HepG2 (cell line): ENCODE data around the gene FAM50A. TPM values are rescaled to one million over a fixed set of nuclear protein-coding genes. Genes with fewer than 3 reads are reported as not detected.

Source experiments
- ATF7 ChIP-seq, 2 experiments: fragments of 450-650 bp in 1 of 2; sonication (generic) in 1 of 2; formaldehyde crosslinking in 1 of 2; IDR thresholded peaks; 2 replicates each; pipeline versions ENCODE4 v1.4.0 to v1.6.1; 2016 to 2020; ENCODE audit warnings: antibody characterized with exemption in 1 of 2, mild to moderate bottlenecking in 1 of 2, missing genetic modification reagents in 1 of 2
- DMAP1 ChIP-seq: IDR thresholded peaks from 2 replicates; pipeline ENCODE4 v1.6.1; 2016
- FOXP4 ChIP-seq: sonication (generic); formaldehyde crosslinking; IDR thresholded peaks from 2 replicates; pipeline ENCODE4 v1.4.0; 2020; ENCODE audit warnings: missing genetic modification reagents
- GABPA ChIP-seq, 2 experiments: IDR thresholded peaks; 2 replicates each; pipeline ENCODE4 v1.6.1; 2011 to 2016; ENCODE audit warnings: low read depth in 2 of 2, low read length in 1 of 2, missing biosample characterization in 1 of 2, missing genetic modification characterization in 1 of 2
- HINFP ChIP-seq: sonication (generic); formaldehyde crosslinking; IDR thresholded peaks from 2 replicates; pipeline ENCODE4 v1.4.0; 2020; ENCODE audit warnings: low read depth, mild to moderate bottlenecking, missing genetic modification reagents
- KDM2A ChIP-seq: sonication (generic); formaldehyde crosslinking; IDR thresholded peaks from 2 replicates; pipeline ENCODE4 v1.4.0; 2020; ENCODE audit warnings: low read depth, missing genetic modification reagents, borderline replicate concordance
- MBD4 ChIP-seq: IDR thresholded peaks from 2 replicates; pipeline ENCODE4 v1.6.1; 2012; ENCODE audit warnings: low read length, inconsistent platforms, borderline replicate concordance
- MIER2 ChIP-seq: IDR thresholded peaks from 2 replicates; pipeline ENCODE4 v1.6.1; 2016; ENCODE audit warnings: missing biosample characterization, missing genetic modification reagents
- MNT ChIP-seq: fragments of 450-650 bp; IDR thresholded peaks from 2 replicates; pipeline ENCODE4 v1.6.1; 2016
- MTA1 ChIP-seq: sonication (generic); formaldehyde crosslinking; IDR thresholded peaks from 2 replicates; pipeline ENCODE4 v1.4.0; 2020; ENCODE audit warnings: missing genetic modification reagents, mild to moderate bottlenecking, borderline replicate concordance
- NCOA2 ChIP-seq: sonication (generic); formaldehyde crosslinking; IDR thresholded peaks from 2 replicates; pipeline ENCODE4 v1.8.0; 2022; ENCODE audit warnings: inconsistent platforms
- NR2F1 ChIP-seq, 2 experiments: fragments of 450-650 bp in 1 of 2; formaldehyde crosslinking in 1 of 2; IDR thresholded peaks; 2 replicates each; pipeline versions ENCODE4 v1.5.0 to v1.6.1; 2016 to 2020; ENCODE audit warnings: mild to moderate bottlenecking in 1 of 2, missing compliant biosample characterization in 1 of 2, missing genetic modification reagents in 1 of 2, moderate library complexity in 1 of 2
- POLR2G ChIP-seq: fragments of 200-400 bp; formaldehyde crosslinking; IDR thresholded peaks from 2 replicates; pipeline ENCODE4 v1.6.1; 2018; ENCODE audit warnings: mild to moderate bottlenecking, low read depth, low read length, moderate library complexity
- SALL1 ChIP-seq: sonication (generic); formaldehyde crosslinking; IDR thresholded peaks from 2 replicates; pipeline ENCODE4 v1.8.0; 2022; ENCODE audit warnings: mild to moderate bottlenecking, missing genetic modification reagents
- SP2 ChIP-seq: sonication (generic); formaldehyde crosslinking; IDR thresholded peaks from 2 replicates; pipeline ENCODE4 v1.5.1; 2020; ENCODE audit warnings: mild to moderate bottlenecking, missing genetic modification reagents
- SP4 ChIP-seq: sonication (generic); formaldehyde crosslinking; IDR thresholded peaks from 2 replicates; pipeline ENCODE4 v1.8.1; 2023; ENCODE audit warnings: mild to moderate bottlenecking, missing genetic modification reagents
- SRSF9 ChIP-seq: fragments of 200-400 bp; formaldehyde crosslinking; IDR thresholded peaks from 2 replicates; pipeline ENCODE4 v1.6.1; 2018; ENCODE audit warnings: borderline replicate concordance, mild to moderate bottlenecking, low read depth, low read length; ENCODE audit not compliant: insufficient read depth, poor library complexity, severe bottlenecking
- ZNF224 ChIP-seq: sonication (generic); formaldehyde crosslinking; IDR thresholded peaks from 2 replicates; pipeline ENCODE4 v1.5.0; 2020; ENCODE audit warnings: mild to moderate bottlenecking, missing genetic modification reagents
- ZNF451 ChIP-seq: sonication (generic); formaldehyde crosslinking; IDR thresholded peaks from 2 replicates; pipeline ENCODE4 v1.5.0; 2020; ENCODE audit warnings: mild to moderate bottlenecking, missing genetic modification reagents
- ZNF460 ChIP-seq: sonication (generic); formaldehyde crosslinking; IDR thresholded peaks from 2 replicates; pipeline ENCODE4 v1.5.1; 2020; ENCODE audit warnings: missing genetic modification reagents, mild to moderate bottlenecking, borderline replicate concordance
- ZNF484 ChIP-seq: sonication (generic); formaldehyde crosslinking; IDR thresholded peaks from 2 replicates; pipeline ENCODE4 v1.5.1; 2020; ENCODE audit warnings: mild to moderate bottlenecking, low read depth, missing genetic modification reagents, borderline replicate concordance
- ZNF501 ChIP-seq: sonication (generic); formaldehyde crosslinking; IDR thresholded peaks from 2 replicates; pipeline ENCODE4 v1.5.1; 2020; ENCODE audit warnings: mild to moderate bottlenecking, moderate library complexity, missing genetic modification reagents
- ZNF777 ChIP-seq: sonication (generic); formaldehyde crosslinking; IDR thresholded peaks from 2 replicates; pipeline ENCODE4 v1.4.0; 2020; ENCODE audit warnings: missing genetic modification reagents
- ZNF781 ChIP-seq: sonication (generic); formaldehyde crosslinking; IDR thresholded peaks from 2 replicates; pipeline ENCODE4 v1.5.1; 2020; ENCODE audit warnings: borderline replicate concordance, mild to moderate bottlenecking, missing genetic modification reagents; ENCODE audit errors: not compliant biosample characterization
- polyA plus RNA-seq, 8 experiments: library from polyadenylated mRNA; depleted of rRNA in 3 of 8; stranded (reverse) in 7 of 8; unstranded in 1 of 8; fragments of >200 nt; fragmentation: Illumina TruSeq in 4 of 8; extraction: Trizol in 4 of 8; gene quantifications; 2 replicates each; pipeline versions ENCODE4 v1.2.1 to v1.2.3, GENCODE V29; 2011 to 2016; ENCODE audit warnings: low read depth in 4 of 8, missing spikeins in 1 of 8, mixed read lengths in 1 of 8; ENCODE audit not compliant: insufficient read depth in 1 of 8
- total RNA-seq, 5 experiments: library from RNA; depleted of rRNA; stranded (reverse); fragments of >200 nt; fragmentation: Illumina TruSeq; extraction: Trizol; gene quantifications; 2 replicates each; pipeline ENCODE4 v1.2.3, GENCODE V29; 2016; ENCODE audit warnings: low read depth in 1 of 5

FAM50A gene
- total and polyA plus RNA-seq, 2 of the 13 experiments (the other 11 are each of a cell fraction or from before 2014, with no cell fraction given) = 30.7 to 40.7 TPM

GRCh38 chrX:154401045-154401799 lies 42.7 kb upstream of the FAM50A start (continued):
- no peak for TF ChIP-seq GABPA (IDR thresholded peaks at IDR 0.05; ENCODE audit: low read depth, low read length)
- no peak for TF ChIP-seq GABPA (CRISPR knock-in tag; IDR thresholded peaks at IDR 0.05; ENCODE audit: low read depth)
- no peak for TF ChIP-seq HINFP (CRISPR knock-in tag)
- TF ChIP-seq NCOA2 (CRISPR knock-in tag) = peak; percentile 16; the same call in 1 of the 2 replicates
- TF ChIP-seq MIER2 (CRISPR knock-in tag) = no peak
- TF ChIP-seq NR2F1 (CRISPR knock-in tag; IDR thresholded peaks at IDR 0.05) = peak in 1 of 2 experiments; percentile 32; a peak in 1 of 4 replicates
- TF ChIP-seq MNT = peak; percentile 27; the same call in 1 of the 2 replicates
- no peak for TF ChIP-seq ZNF460 (CRISPR knock-in tag)
- no peak for TF ChIP-seq MTA1 (CRISPR knock-in tag)
- no peak for TF ChIP-seq SP4 (CRISPR knock-in tag)
- no peak; the same call in 1 of the 2 replicates for TF ChIP-seq DMAP1 (CRISPR knock-in tag)
- TF ChIP-seq FOXP4 = 0 out of 2 replicates have a peak, but pooled peaks have one; percentile 22
- TF ChIP-seq ZNF781 (CRISPR knock-in tag) = no peak
- TF ChIP-seq ZNF451 (CRISPR knock-in tag) = 0 out of 2 replicates have a peak, but pooled peaks have one; percentile 42
- peak; percentile 66 for TF ChIP-seq KDM2A (CRISPR knock-in tag)
- no peak for TF ChIP-seq ZNF777 (CRISPR knock-in tag)
- TF ChIP-seq ZNF484 (CRISPR knock-in tag) = no peak
- TF ChIP-seq SP2 (CRISPR knock-in tag) = 0 out of 2 replicates have a peak, but pooled peaks have one; percentile 20
- peak; percentile 91 for TF ChIP-seq POLR2G
- peak; percentile 38 for TF ChIP-seq MBD4
- peak; percentile 48; the same call in 1 of the 2 replicates for TF ChIP-seq ZNF501 (CRISPR knock-in tag)
- no peak for TF ChIP-seq ZNF224 (CRISPR knock-in tag)
- TF ChIP-seq SALL1 (CRISPR knock-in tag) = 0 out of 2 replicates have a peak, but pooled peaks have one; percentile 39
- TF ChIP-seq SRSF9 = no peak
- no peak for TF ChIP-seq ATF7 (IDR thresholded peaks at IDR 0.05)
- TF ChIP-seq ATF7 (CRISPR knock-in tag; IDR thresholded peaks at IDR 0.05) = no peak
